ENCODE measurements around the gene ST6GAL1.
"Not testable (repeated sequence)": the region's sequence is repeated elsewhere in the genome, so short reads cannot be mapped to it uniquely, and the experiment has no call there.

Gene ST6GAL1

GRCh38 chr3:187054433-187054832 is 124.1 kb downstream of the ST6GAL1 start:
- DNase-seq, result not testable (repeated sequence)

DNA sequence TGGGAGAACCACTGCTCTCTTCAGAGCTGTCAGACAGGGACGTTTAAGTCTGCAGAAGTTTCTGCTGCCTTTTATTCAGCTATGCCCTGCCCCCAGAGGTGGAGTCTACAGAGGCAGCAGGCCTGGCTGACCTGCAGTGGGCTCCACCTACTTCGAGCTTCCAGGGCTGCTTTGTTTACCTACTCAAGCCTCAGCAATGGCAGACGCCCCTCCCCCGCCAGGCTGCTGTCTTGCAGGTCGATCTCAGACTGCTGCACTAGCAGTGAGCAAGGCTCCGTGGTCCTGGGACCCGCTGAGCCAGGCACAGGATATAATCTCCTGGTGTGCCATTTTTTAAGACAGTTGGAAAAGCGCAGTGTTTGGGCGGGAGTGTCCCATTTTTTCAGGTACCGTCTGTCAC is 127.5 kb downstream of the ST6GAL1 start:
- not testable (repeated sequence) for DNase-seq

DNA sequence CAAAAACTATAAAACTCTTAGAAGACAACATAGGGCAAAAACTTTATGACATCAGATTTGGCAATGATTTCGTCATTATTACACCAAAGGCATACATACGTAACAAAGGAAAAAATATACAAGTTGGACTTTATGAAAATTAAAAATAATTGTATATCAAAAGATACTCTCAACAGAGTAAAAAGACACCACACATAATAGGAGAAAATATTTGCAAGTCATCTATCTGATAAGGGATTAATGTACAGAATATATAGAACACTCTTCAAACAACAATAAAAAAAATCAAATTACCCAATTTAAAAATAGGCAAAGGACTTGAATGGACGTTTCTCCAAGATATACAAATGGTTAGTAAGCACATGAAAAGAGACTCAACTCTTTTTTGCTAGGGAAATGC is 131.4 kb downstream of the ST6GAL1 start:
- no peak for DNase-seq

GRCh38 chr3:187062526-187063177 is 132.3 kb downstream of the ST6GAL1 start:
- DNase-seq, result no peak

- no peak for DNase-seq
Observed at GRCh38 chr3:187063286-187064121, 133.2 kb downstream of the ST6GAL1 start.

DNA sequence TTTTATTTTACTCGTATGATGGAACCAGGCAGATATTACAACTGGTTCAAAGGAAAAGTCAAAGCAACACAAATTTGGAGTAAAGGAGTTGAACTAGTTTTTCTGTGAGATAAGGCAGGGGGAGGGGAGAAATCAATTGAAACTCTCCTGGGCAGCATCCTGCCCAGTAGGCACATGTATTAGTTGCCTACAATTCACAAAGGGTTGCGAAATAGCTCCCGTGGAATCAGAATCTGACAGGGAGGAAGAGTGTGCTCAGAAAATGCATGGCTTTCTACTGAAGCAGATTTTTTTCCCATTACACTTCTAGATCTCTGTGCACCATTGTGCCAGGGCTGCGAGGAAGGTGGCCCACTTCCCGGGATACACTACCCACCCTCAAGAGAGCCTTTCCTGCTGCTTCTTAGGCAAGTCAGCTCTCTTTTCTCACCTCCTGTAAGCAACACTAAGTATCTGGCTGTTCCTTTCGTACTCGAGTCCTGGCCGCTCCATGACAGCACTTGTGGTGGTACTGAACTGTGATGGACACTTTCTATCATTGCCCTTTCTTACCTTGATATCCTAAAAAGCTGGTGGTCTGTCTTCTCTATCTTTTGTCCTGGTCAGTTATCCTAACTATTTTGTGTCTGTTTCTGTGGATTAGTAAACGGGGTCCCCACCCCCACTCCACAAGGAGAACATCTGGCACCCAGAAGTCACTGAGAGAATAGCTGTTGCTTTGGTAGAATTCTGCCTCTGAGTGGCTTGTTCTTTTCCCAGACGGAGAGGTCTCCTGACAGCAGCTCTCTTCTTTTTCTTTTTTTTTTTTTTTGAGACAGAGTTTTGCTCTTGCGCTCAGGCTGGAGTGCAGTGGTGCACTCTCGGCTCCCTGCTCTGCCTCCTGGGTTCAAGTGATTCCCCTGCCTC is 134.1 kb downstream of the ST6GAL1 start:
- no peak for DNase-seq

DNA sequence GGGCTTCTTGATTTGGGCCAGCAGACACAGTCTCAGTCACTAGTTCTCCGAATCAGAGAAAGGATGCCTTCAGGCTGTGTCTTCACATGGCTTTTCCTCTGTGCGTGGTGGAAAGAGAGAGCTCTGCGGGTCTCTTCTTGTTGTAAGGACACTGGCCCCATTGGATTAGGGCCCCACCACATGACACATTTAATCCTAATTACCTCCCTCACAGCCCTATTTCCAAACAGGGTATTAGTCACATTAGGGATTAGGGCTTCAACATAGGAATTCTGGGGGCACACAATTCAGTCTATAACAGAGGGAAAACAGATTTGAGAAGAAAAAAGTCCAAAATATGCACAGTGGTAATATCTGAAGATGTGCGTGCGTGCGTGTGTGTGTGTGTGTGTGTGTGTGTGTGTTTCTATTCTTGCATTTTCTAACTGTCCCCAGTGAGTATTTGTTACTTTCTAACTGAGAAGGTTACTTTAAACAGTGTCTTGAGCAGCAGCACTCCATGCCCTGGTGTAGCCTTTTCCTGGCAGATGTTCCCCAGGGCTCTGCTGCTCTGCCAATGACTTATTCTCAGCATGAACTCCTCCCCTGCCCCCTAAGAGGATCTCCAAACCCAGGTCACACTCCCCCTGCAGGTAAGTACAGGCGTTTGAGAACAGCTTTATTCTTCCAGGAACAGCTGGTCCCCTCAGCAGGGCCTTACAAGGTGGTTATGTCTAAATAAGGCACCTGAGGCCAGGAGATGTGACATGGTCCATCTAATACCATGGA is 136.1 kb downstream of the ST6GAL1 start:
- DNase-seq, result peak; percentile 59

DNA sequence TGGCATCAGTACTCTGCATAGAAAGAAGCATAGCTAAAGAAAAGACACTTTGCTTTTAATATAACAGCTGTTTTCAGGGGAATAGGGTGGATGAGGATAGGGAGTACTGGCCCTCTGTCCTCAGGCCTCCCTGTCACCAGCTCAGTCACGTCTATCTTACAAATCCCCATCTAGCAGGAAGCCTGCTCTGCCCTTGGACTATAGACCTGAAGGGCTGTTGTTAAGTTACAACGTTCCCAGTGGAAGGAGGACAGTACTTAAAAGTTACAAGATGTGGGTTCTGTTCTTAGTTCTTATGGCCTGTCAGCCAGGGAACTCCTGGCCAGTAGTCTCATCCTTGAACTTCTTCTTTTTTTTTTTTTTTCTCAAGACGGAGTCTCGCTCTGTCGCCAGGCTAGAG is 138.5 kb downstream of the ST6GAL1 start:
- DNase-seq, result no peak

DNA sequence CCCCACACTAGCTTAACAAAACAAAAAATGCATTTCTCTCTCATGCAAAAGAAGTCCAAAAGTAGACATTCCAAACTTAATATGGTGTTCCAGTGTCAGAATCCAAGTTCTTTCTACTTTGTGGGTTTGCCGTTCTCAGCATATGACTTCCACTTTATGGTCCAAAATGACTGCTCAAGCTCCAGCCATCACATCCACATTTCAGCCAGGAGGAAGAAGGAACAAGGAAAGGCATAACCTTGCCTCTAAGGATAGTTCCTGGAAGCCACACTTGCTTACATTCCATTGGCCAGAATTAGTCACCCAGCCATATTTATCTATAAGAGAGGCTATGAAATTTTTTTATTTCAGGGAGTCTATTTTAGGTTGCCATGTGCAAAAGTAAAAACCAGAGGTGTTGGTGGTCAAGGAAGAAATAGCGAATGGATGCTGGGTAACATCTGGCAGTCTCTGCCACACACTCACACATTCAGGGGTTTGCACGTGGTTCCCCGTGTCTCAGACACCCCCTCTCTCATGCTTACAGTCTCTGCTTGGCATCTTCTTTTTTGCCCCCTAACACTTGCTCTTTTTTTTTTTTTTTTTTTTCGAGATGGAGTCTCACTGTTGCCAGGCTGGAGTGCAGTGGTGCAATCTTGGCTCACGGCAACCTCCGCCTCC is 139.7 kb downstream of the ST6GAL1 start:
- no peak for DNase-seq

GRCh38 chr3:187072102-187072501 is 141.8 kb downstream of the ST6GAL1 start:
- no peak for DNase-seq

GRCh38 chr3:187072511-187072910 is 142.2 kb downstream of the ST6GAL1 start:
- no peak for DNase-seq

DNA sequence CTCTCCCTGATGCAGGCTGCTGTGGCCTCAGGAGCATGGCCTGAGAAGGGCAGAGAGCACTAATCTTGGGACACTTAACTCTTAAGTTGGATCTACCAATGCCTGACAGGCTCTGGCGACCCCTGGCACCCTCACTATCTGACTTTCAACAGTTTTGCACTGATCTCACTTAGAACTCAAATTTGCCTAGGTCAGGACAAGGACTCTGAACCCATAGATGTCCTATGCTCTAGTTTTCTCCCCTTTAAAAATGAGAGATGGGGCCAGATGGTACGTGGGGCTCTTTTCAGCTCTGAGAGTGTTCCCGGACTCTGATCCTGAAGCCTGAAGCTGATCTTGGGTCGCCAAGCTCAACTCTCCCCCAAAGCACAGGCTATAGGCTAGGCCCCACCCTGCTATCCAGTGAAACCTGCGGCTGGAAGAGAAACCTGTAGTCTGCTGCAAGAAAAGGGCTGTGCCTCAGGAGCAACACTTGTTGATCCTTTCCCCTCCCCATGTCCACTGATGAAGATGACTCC is 143.3 kb downstream of the ST6GAL1 start:
- DNase-seq, result no peak

- no peak for DNase-seq
Observed at GRCh38 chr3:187074846-187075245, 144.5 kb downstream of the ST6GAL1 start.

DNA sequence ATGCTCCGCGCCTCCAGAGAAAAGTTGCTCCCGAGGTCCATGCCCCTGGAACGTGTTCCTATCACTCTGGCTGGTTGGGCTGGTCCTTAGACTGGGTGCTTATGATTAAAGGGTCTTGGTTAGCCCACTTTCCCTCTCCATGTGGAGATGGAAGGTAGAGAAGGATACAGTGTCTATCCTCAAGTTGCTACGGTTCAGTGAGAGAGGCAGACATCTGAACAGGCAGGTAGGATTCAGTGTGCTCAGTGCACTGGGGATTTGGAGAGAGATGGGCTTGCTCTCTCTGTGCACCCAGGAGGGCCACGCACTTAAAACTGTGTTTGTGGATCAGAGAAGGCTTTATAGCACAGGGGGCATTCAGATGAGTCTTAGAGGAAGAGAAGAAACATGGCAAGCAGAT is 146.0 kb downstream of the ST6GAL1 start:
- no peak for DNase-seq

- no peak for DNase-seq
Observed at GRCh38 chr3:187077085-187077484, 146.8 kb downstream of the ST6GAL1 start.

GRCh38 chr3:187077537-187077936 is 147.2 kb downstream of the ST6GAL1 start:
- no peak for DNase-seq

- no peak for DNase-seq
Observed at GRCh38 chr3:187079090-187080022, 149.0 kb downstream of the ST6GAL1 start.

DNA sequence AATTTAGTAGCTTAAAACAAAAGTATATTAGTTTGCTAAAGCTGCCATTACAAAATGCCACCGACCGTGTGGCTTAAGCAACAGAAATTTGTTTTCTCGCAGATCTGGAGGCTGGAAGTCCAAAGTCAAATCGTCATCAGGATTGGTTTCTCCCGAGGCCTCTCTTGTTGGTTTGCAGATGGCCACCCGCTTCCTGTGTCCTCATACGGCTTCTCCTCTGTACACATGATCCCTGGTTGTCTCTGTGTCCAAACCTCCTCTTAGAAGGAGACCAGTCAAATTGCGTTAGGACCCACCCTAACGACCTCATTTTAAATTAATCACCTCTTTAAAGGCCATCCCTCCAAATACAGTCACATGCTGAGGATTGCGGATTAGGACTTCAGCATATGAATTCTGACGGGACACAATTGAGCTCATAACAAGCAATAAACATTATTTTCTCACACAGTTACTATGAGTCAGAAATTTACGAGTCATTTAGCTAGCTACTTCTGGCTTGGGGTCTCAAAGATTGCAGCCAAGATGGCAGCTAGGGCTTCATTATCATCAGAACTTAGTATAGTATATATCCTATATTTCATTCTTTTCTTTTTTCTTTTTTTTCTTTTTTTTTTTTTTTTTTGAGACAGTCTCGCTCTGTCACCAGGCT is 150.6 kb downstream of the ST6GAL1 start:
- DNase-seq, result no peak

DNA sequence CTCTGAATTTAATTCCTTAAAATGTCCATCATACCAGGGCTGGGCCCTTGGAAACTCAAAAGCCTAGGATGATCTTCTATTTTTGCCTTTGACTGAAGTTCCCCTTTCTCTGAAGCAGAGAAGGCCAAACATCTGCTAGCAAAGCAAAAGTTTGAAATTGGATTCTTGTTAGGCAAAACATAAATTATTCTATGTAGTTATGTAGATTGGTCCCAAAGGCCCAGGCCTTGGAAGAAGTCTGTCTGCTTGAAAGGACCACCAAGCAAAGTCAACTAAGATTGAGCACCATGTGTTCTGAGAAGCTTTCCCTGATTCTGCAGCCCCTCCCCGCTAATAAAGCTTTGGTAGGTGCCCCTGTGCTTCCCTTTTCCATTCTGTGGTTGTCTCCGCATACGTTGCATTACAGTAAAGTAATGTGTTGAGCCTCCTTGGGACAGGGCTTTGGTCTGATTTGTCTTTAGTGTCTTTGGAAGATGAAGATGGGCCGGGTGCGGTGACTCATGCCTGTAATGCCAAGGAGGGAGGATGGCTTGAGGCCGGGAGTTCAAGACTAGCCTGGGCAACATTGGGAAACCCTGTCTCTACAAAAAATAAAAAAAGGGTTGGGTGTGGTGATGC is 152.5 kb downstream of the ST6GAL1 start:
- DNase-seq, result no peak

DNA sequence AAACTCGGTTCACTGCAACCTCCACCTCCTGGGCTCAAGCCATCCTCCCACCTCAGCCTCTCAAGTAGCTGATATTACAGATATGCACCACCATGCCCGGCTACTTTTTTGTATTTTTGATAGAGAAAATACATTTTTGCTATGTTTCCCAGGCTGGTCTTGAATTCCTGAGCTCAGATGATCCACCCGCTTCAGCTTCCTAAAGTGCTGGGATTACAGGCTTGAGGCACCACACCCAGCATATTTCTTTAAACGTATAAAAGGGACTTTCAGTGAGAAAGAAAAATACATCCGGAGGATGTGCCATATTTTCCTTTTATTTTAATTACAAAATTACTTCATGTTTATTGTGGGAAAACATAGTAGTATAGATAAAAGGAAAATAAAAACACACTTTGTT is 153.8 kb downstream of the ST6GAL1 start:
- no peak for DNase-seq

Data from stimulated activated CD4-positive, alpha-beta T cell treated with anti-CD3 and anti-CD28 coated beads, Interleukin-1b, Interleukin-23, amount 100 ng/mL, for 48 hours (primary cell).